GM12878 (cell line): ENCODE data around the gene REV1. TPM values are rescaled to one million over a fixed set of nuclear protein-coding genes. Genes with fewer than 3 reads are reported as not detected.

ENCODE experiments used
- ATAC-seq: fragments of 200-7000 bp; cut with Tn5 transposase; 3 replicates; pipeline ENCODE4 v1.9.1; 2020; ENCODE audit warnings: mild to moderate bottlenecking, moderate library complexity
- BruUV-seq: library from RNA; stranded (reverse); fragments of 400-500 nt; replicated peaks from 2 replicates; lab custom pipeline; 2021; lab: Mats Ljungman, UMichigan
- CTCF ChIA-PET: fragments of 300-600 bp; sonication (Branson Sonifier 250); formaldehyde crosslinking; extraction: SDS; loops from one replicate; lab custom pipeline; 2021; ENCODE audit warnings: inconsistent platforms; lab: Yijun Ruan, JAX
- POLR2A ChIA-PET: fragments of 350-600 bp; formaldehyde crosslinking; extraction: SDS; loops from one replicate; lab custom pipeline; 2021; ENCODE audit warnings: inconsistent platforms; lab: Charles Lee
- RAD21 ChIA-PET: fragments of 300-600 bp; sonication (Branson Sonifier 250); formaldehyde crosslinking; loops from one replicate; lab custom pipeline; 2023; ENCODE audit warnings: antibody characterized with exemption; ENCODE audit not compliant: unreplicated experiment; lab: Charles Lee
- SMC1A ChIA-PET: fragments of 300-600 bp; sonication (Branson Sonifier 250); formaldehyde crosslinking; loops from one replicate; lab custom pipeline; 2023; ENCODE audit not compliant: unreplicated experiment, uncharacterized antibody; lab: Charles Lee
- DNase-seq: peaks from one replicate; pipeline ENCODE4 v3.0.0-alpha.2; 2011; ENCODE audit warnings: low read depth, low spot score
- FAIRE-seq: peaks from 3 replicates; lab custom pipeline; 2011; peaks lifted over from hg19 to GRCh38; lab: Jason Lieb, UNC
- H2AFZ ChIP-seq: 2 replicates; pipeline ENCODE4 v1.6.0; 2011; ENCODE audit warnings: low read depth, low read length, control low read depth; ENCODE audit not compliant: control insufficient read depth
- H3K27ac ChIP-seq: 2 replicates; pipeline ENCODE4 v1.5.1; 2011; ENCODE audit warnings: control low read depth; ENCODE audit not compliant: control insufficient read depth, insufficient read depth
- H3K27me3 ChIP-seq, 2 experiments: replicated peaks in 1 of 2; 2 replicates each; pipeline versions ENCODE4 v1.6.0 to v1.6.1; 2011; ENCODE audit warnings: low read length in 1 of 2; ENCODE audit not compliant: control insufficient read depth in 2 of 2, insufficient read depth in 2 of 2
- H3K36me3 ChIP-seq, 2 experiments: 2 replicates each; pipeline ENCODE4 v1.5.1; 2011; ENCODE audit warnings: low read length in 1 of 2; ENCODE audit not compliant: control insufficient read depth in 2 of 2, insufficient read depth in 2 of 2
- H3K4me1 ChIP-seq: 2 replicates; pipeline ENCODE4 v1.6.1; 2011; ENCODE audit warnings: mild to moderate bottlenecking, low read length, moderate library complexity, mixed read lengths; ENCODE audit not compliant: control insufficient read depth, insufficient read depth
- H3K4me2 ChIP-seq: 2 replicates; pipeline ENCODE4 v1.6.0; 2011; ENCODE audit warnings: control low read depth; ENCODE audit not compliant: control insufficient read depth, insufficient read depth
- H3K4me3 ChIP-seq: fragments of 200-600 bp; sonication (generic); 2 replicates; pipeline ENCODE4 v1.5.1; 2016
- H3K79me2 ChIP-seq: 2 replicates; pipeline ENCODE4 v1.6.0; 2011; ENCODE audit warnings: low read length; ENCODE audit not compliant: control insufficient read depth, insufficient read depth
- H3K9ac ChIP-seq: 2 replicates; pipeline ENCODE4 v1.8.0; 2011; ENCODE audit warnings: low read length, control low read depth, mixed read lengths; ENCODE audit not compliant: control insufficient read depth, insufficient read depth
- H3K9me3 ChIP-seq: replicated peaks from 3 replicates; pipeline ENCODE4 v1.5.1; 2011; ENCODE audit warnings: mild to moderate bottlenecking, low read length; ENCODE audit not compliant: control insufficient read depth, insufficient read depth
- H4K20me1 ChIP-seq: 2 replicates; pipeline ENCODE4 v1.6.0; 2011; ENCODE audit not compliant: control insufficient read depth, insufficient read depth
- BCL11A ChIP-seq: IDR thresholded peaks from 2 replicates; pipeline ENCODE4 v1.6.1; 2011; ENCODE audit warnings: low read depth, low read length
- BCL3 ChIP-seq: IDR thresholded peaks from 2 replicates; pipeline ENCODE4 v1.6.1; 2011; ENCODE audit warnings: borderline replicate concordance, low read depth, mild to moderate bottlenecking, moderate library complexity, low read length; ENCODE audit not compliant: insufficient read depth, poor library complexity, severe bottlenecking
- CHD4 ChIP-seq: fragments of 200-600 bp; sonication (generic); IDR thresholded peaks from 2 replicates; pipeline ENCODE4 v1.6.1; 2016; ENCODE audit warnings: mild to moderate bottlenecking
- DPF2 ChIP-seq: fragments of 450-650 bp; IDR thresholded peaks from 2 replicates; pipeline ENCODE4 v1.6.1; 2017; ENCODE audit warnings: mild to moderate bottlenecking
- EED ChIP-seq: sonication (generic); IDR thresholded peaks from 2 replicates; pipeline ENCODE4 v1.6.1; 2016; ENCODE audit warnings: antibody characterized with exemption, low read depth
- ELK1 ChIP-seq: IDR thresholded peaks from 2 replicates; pipeline ENCODE4 v1.6.1; 2012; ENCODE audit warnings: low read depth, low read length, improper control_type of control experiment
- IKZF1 ChIP-seq: fragments of 450-650 bp; conservative IDR thresholded peaks from 2 replicates; pipeline ENCODE4 v1.6.1; 2017; ENCODE audit warnings: antibody characterized with exemption, mild to moderate bottlenecking
- KDM1A ChIP-seq: fragments of 200-600 bp; sonication (generic); IDR thresholded peaks from 2 replicates; pipeline ENCODE4 v1.6.1; 2016; ENCODE audit warnings: borderline replicate concordance
- MLLT1 ChIP-seq: fragments of 450-650 bp; IDR thresholded peaks from 2 replicates; pipeline ENCODE4 v1.6.1; 2016; ENCODE audit warnings: mild to moderate bottlenecking
- NFYB ChIP-seq: IDR thresholded peaks from 2 replicates; pipeline ENCODE4 v1.6.1; 2011; ENCODE audit warnings: low read depth, mild to moderate bottlenecking, low read length, improper control_type of control experiment, moderate library complexity; ENCODE audit not compliant: insufficient read depth
- NR2C1 ChIP-seq: fragments of 450-650 bp; IDR thresholded peaks from 2 replicates; pipeline ENCODE4 v1.6.1; 2017; ENCODE audit warnings: antibody characterized with exemption, mild to moderate bottlenecking, moderate library complexity
- POU2F2 ChIP-seq: IDR thresholded peaks from 3 replicates; pipeline ENCODE4 v1.6.1; 2011; ENCODE audit warnings: low read depth, mild to moderate bottlenecking, low read length, borderline replicate concordance
- RBBP5 ChIP-seq: fragments of 200-600 bp; sonication (generic); conservative IDR thresholded peaks from 2 replicates; pipeline ENCODE4 v1.6.1; 2016
- SIN3A ChIP-seq: IDR thresholded peaks from 2 replicates; pipeline ENCODE4 v1.6.1; 2012; ENCODE audit warnings: low read depth, low read length, improper control_type of control experiment
- SKIL ChIP-seq: fragments of 450-650 bp; IDR thresholded peaks from 2 replicates; pipeline ENCODE4 v1.6.1; 2017; ENCODE audit warnings: mild to moderate bottlenecking, low read depth, inconsistent platforms; ENCODE audit not compliant: poor library complexity, severe bottlenecking
- ZBTB11 ChIP-seq: fragments of 450-650 bp; formaldehyde crosslinking; IDR thresholded peaks from 2 replicates; pipeline ENCODE4 v1.5.0; 2022; ENCODE audit warnings: mild to moderate bottlenecking, missing genetic modification characterization
- WGBS: methylation state at CpG from one replicate; pipeline ENCODE4 v1.1.6; 2016; ENCODE audit warnings: low lambda C conversion rate; ENCODE audit not compliant: insufficient replicate concordance, insufficient coverage; ENCODE audit errors: missing lambda C conversion rate; 5-methylcytosine and 5-hydroxymethylcytosine counted together
- in situ Hi-C: fragments of 300-500 bp; cut with MboI; formaldehyde crosslinking; loops from 9 replicates; pipeline ENCODE4 v1.14.3; 2018; ENCODE audit warnings: mixed read lengths
- intact Hi-C: fragments of 100-400 bp; cut with micrococcal nuclease; formaldehyde crosslinking; loops from one replicate; pipeline ENCODE4 v1.14.2; 2022; ENCODE audit not compliant: unreplicated experiment
- polyA plus RNA-seq, 11 experiments: library from polyadenylated mRNA; depleted of rRNA in 4 of 11; unstranded in 6 of 11; stranded (reverse) in 5 of 11; fragments of >200 nt; fragmentation: Nextera tagmentation in 4 of 11; fragmentation: Illumina TruSeq in 1 of 11; extraction: Ambion mirVana in 4 of 11; extraction: Trizol in 1 of 11; gene quantifications; 1 replicate in 1 of 11; 2 replicates in 10 of 11; pipeline versions ENCODE4 v1.2.1 to v1.2.3, GENCODE V29; 2011 to 2016; ENCODE audit warnings: inconsistent platforms in 2 of 11, missing spikeins in 2 of 11, low read depth in 1 of 11
- total RNA-seq, 4 experiments: library from RNA; depleted of rRNA in 3 of 4; stranded (reverse); fragments of >200 nt in 3 of 4; fragmentation: Illumina TruSeq in 1 of 4; extraction: Trizol in 1 of 4; gene quantifications; 2 replicates each; pipeline versions ENCODE4 v1.2.1 to v1.2.3, GENCODE V29; 2013 to 2021

Gene REV1
- total and polyA plus RNA-seq, 10 of the 15 experiments (the other 5 are each of a cell fraction or from before 2014, with no cell fraction given) = 11.3 to 46.8 (median 29.0) TPM

- BruUV-seq = no TSS peak
- Histone ChIP-seq H3K27me3 (no peaks in the 10 kb centered on the region), H3K36me3 (peaks cover 2 to 18% of the 10 kb centered on the region in 2 experiments; a peak in 3 of 4 replicates), H4K20me1 (no peaks in the 10 kb centered on the region), H3K27ac (no peak overlapping the region), H3K79me2 (no peaks in the 10 kb centered on the region), H3K9ac (no peak overlapping the region), H3K9me3 (no peaks in the 10 kb centered on the region), H3K4me1 (no peaks in the 10 kb centered on the region), H3K4me2 (no peak overlapping the region), H3K4me3 (no peak overlapping the region), H2AFZ (no peak overlapping the region)
- in situ Hi-C loops = no loop called here
- SMC1A ChIA-PET = interaction anchor here (2.2 kb wide), 1 partner anchor 11 kb away, joined by 5 read pairs; no protein-coding TSS in a partner anchor
- CTCF ChIA-PET = interaction anchor here (0.7 kb wide), 1 partner anchor 209 kb away, joined by 4 read pairs; no protein-coding TSS in a partner anchor
- POLR2A ChIA-PET = no interaction called here
- no peak for ATAC-seq
- intact Hi-C loops = no loop called here
- no peak for FAIRE-seq
- RAD21 ChIA-PET = no interaction called here
- no peak for DNase-seq
- WGBS = 92% methylated on average over 4 of the region's 4 CpGs
- TF ChIP-seq MLLT1 (no peak), KDM1A (no peak), EED (no peak), DPF2 (no peak), ZBTB11 (CRISPR knock-in tag) (no peak), BCL11A (no peak), NFYB (no peak), SIN3A (no peak), SKIL (no peak), IKZF1 (no peak), POU2F2 (no peak), CHD4 (no peak), RBBP5 (no peak), ELK1 (no peak), NR2C1 (no peak), BCL3 (no peak)
These were observed 79.5 kb downstream of the REV1 start for GRCh38 chr2:99410276-99410675.
